ENCODE measurements around the gene MEGF11. TPM values are rescaled to one million over a fixed set of nuclear protein-coding genes. Genes with fewer than 3 reads are reported as not detected.
"Not testable (repeated sequence)": the region's sequence is repeated elsewhere in the genome, so short reads cannot be mapped to it uniquely, and the experiment has no call there.

MEGF11 gene
- total RNA-seq, 4 donors from 2014 or later, result not detected

GRCh38 chr15:66275352-66275751, 21.8 kb upstream of the MEGF11 start:
- Histone ChIP-seq H3K27me3 (no peaks in the 10 kb centered on the region), H3K9me3 (no peaks in the 10 kb centered on the region), H3K27ac (no peak overlapping the region), H3K4me1 (no peaks in the 10 kb centered on the region), H3K36me3 (no peaks in the 10 kb centered on the region), H3K4me3 (no peak overlapping the region)
- TF ChIP-seq POLR2A (IDR thresholded peaks at IDR 0.05) (no peak), CTCF (IDR thresholded peaks at IDR 0.05) (no peak)
- DNase-seq, result no peak

- no peak overlapping the region for H3K27ac ChIP-seq
- H3K4me3 ChIP-seq, result no peak overlapping the region
- no peak for TF ChIP-seq POLR2A (IDR thresholded peaks at IDR 0.05)
- no peak for TF ChIP-seq CTCF (IDR thresholded peaks at IDR 0.05)
- no peak for DNase-seq
- H3K4me1 ChIP-seq, result no peaks in the 10 kb centered on the region
- no peaks in the 10 kb centered on the region for H3K27me3 ChIP-seq
- no peaks in the 10 kb centered on the region for H3K36me3 ChIP-seq
- no peaks in the 10 kb centered on the region for H3K9me3 ChIP-seq
Measured at GRCh38 chr15:66270932-66271331, 17.4 kb upstream of the MEGF11 start.

- H3K4me1 ChIP-seq, result no peaks in the 10 kb centered on the region
- no peak overlapping the region for H3K27ac ChIP-seq
- no peak overlapping the region for H3K4me3 ChIP-seq
- H3K36me3 ChIP-seq, result no peaks in the 10 kb centered on the region
- TF ChIP-seq POLR2A (IDR thresholded peaks at IDR 0.05), result no peak
- no peak for TF ChIP-seq CTCF (IDR thresholded peaks at IDR 0.05)
- no peaks in the 10 kb centered on the region for H3K9me3 ChIP-seq
- no peaks in the 10 kb centered on the region for H3K27me3 ChIP-seq
- no peak for DNase-seq
Measured at GRCh38 chr15:66269326-66270090, 16.0 kb upstream of the MEGF11 start.

GRCh38 chr15:66264859-66265513, 11.4 kb upstream of the MEGF11 start:
- TF ChIP-seq CTCF (IDR thresholded peaks at IDR 0.05), result no peak
- TF ChIP-seq POLR2A (IDR thresholded peaks at IDR 0.05), result no peak
- H3K27ac ChIP-seq, result no peak overlapping the region
- no peak for DNase-seq
- no peak overlapping the region for H3K4me3 ChIP-seq
- H3K9me3 ChIP-seq, result no peaks in the 10 kb centered on the region
- H3K27me3 ChIP-seq, result no peaks in the 10 kb centered on the region
- H3K4me1 ChIP-seq, result no peaks in the 10 kb centered on the region
- no peaks in the 10 kb centered on the region for H3K36me3 ChIP-seq

GRCh38 chr15:66262837-66263236, 9.3 kb upstream of the MEGF11 start:
- not testable (repeated sequence) for DNase-seq, H3K9me3 ChIP-seq

GRCh38 chr15:66261056-66261455, 7.5 kb upstream of the MEGF11 start:
- H3K27ac ChIP-seq, result no peak overlapping the region
- H3K4me3 ChIP-seq, result no peak overlapping the region
- DNase-seq, result no peak
- H3K9me3 ChIP-seq, result no peaks in the 10 kb centered on the region
- no peak for TF ChIP-seq CTCF (IDR thresholded peaks at IDR 0.05)
- TF ChIP-seq POLR2A (IDR thresholded peaks at IDR 0.05), result no peak
- no peaks in the 10 kb centered on the region for H3K36me3 ChIP-seq
- H3K4me1 ChIP-seq, result no peaks in the 10 kb centered on the region
- H3K27me3 ChIP-seq, result no peaks in the 10 kb centered on the region

More at GRCh38 chr15:66262837-66263236, 9.3 kb upstream of the MEGF11 start:
- not testable (repeated sequence) for H3K4me1 ChIP-seq, H3K4me3 ChIP-seq, H3K36me3 ChIP-seq, H3K27ac ChIP-seq, H3K27me3 ChIP-seq

Data from Peyer's patch (tissue), 4 donors.